ENCODE data around the gene RFC4. TPM values are rescaled to one million over a fixed set of nuclear protein-coding genes. Genes with fewer than 3 reads are reported as not detected.
A peak's percentile ranks its signal among the peaks of the same experiment; 100 is the strongest.

The RFC4 gene
- total RNA-seq, 1 donor from 2014 or later, result 36.3 TPM

DNA sequence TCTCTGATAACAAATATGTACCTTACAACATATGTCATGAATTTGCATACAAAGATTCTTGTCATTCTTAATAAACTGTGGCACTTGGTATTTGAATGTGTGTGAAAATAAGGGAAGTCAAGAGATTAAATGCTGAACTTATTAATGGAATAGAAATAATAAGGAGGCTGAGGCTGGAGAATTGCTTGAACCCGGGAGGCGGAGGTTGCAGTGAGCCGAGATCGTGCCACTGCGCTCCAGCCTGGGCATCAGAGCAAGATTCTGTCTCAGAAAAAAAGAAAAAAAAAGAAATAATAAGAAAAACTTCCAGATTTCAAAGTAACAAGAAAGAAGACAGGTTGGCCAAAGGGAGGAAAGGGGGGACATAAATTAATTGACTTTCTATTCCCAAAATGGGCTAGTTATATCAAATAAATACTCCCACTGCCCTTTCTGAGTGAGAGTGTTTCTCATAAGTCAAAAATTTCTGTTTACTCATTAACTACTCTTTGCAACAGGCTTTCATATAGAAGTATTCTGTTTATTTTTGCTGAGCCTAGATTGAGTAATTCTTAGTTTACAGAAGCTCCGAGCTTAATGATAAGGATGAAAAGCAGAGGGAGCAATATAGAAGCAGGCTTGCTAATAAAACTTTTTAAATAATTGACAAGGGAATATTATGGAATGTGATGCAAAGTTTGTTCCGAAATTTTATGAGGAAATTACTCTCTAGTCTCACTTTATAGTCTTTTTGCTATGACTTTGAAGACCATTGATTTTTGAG lies 63.5 kb downstream of the RFC4 start:
- DNase-seq, result no peak
- H3K27me3 Mint-ChIP-seq (ENCODE audit: unreplicated experiment), result peaks cover 2% of the 10 kb centered on the region
- no peaks in the 10 kb centered on the region for H3K4me1 Mint-ChIP-seq (ENCODE audit: low read depth, unreplicated experiment)
- peaks cover 1% of the 10 kb centered on the region for H3K9me3 Mint-ChIP-seq (ENCODE audit: unreplicated experiment)
- no peak overlapping the region for H3K27ac Mint-ChIP-seq (ENCODE audit: unreplicated experiment)
- H3K36me3 Mint-ChIP-seq (ENCODE audit: unreplicated experiment), result no peaks in the 10 kb centered on the region
- TF ChIP-seq, protein P1, sequence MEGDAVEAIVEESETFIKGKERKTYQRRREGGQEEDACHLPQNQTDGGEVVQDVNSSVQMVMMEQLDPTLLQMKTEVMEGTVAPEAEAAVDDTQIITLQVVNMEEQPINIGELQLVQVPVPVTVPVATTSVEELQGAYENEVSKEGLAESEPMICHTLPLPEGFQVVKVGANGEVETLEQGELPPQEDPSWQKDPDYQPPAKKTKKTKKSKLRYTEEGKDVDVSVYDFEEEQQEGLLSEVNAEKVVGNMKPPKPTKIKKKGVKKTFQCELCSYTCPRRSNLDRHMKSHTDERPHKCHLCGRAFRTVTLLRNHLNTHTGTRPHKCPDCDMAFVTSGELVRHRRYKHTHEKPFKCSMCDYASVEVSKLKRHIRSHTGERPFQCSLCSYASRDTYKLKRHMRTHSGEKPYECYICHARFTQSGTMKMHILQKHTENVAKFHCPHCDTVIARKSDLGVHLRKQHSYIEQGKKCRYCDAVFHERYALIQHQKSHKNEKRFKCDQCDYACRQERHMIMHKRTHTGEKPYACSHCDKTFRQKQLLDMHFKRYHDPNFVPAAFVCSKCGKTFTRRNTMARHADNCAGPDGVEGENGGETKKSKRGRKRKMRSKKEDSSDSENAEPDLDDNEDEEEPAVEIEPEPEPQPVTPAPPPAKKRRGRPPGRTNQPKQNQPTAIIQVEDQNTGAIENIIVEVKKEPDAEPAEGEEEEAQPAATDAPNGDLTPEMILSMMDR (IDR thresholded peaks at IDR 0.05; ENCODE audit: partially characterized antibody, unreplicated experiment), result no peak
- H3K4me3 Mint-ChIP-seq (ENCODE audit: unreplicated experiment), result no peak overlapping the region

Small RNA genes lying within 50 kb of the gene (microRNA-seq; reads per million reads assigned to microRNA genes)
- 15.8 reads per million, percentile 55 among the genes with 10 or more reads in this experiment for gene MIR1248 (ENCODE audit: unreplicated experiment)

Other genes starting within 250 kb of the RFC4 start
- 12.5 TPM for gene TBCCD1, start 239.1 kb downstream of the RFC4 start, total RNA-seq (ENCODE audit: unreplicated experiment)
- gene DNAJB11, start 235.8 kb downstream of the RFC4 start, total RNA-seq (ENCODE audit: unreplicated experiment), result 57.6 TPM
- gene AHSG, start 193.4 kb downstream of the RFC4 start, total RNA-seq (ENCODE audit: unreplicated experiment), result not detected
- gene FETUB, start 166.1 kb downstream of the RFC4 start, total RNA-seq (ENCODE audit: unreplicated experiment), result not detected
- gene HRG, start 140.5 kb downstream of the RFC4 start, total RNA-seq (ENCODE audit: unreplicated experiment), result not detected
- not detected for gene KNG1, start 89.1 kb downstream of the RFC4 start, total RNA-seq (ENCODE audit: unreplicated experiment)
- 441 TPM for gene EIF4A2, start 22.9 kb downstream of the RFC4 start, total RNA-seq (ENCODE audit: unreplicated experiment)
- gene ADIPOQ, start 36.2 kb upstream of the RFC4 start, total RNA-seq (ENCODE audit: unreplicated experiment), result 0.15 TPM
- 156 TPM for gene ST6GAL1, start 124.0 kb upstream of the RFC4 start, total RNA-seq (ENCODE audit: unreplicated experiment)

Data from glutamatergic neuron (in vitro differentiated cells).